Activated CD8-positive, alpha-beta memory T cell treated with anti-CD3 and anti-CD28 coated beads for 4 hours (primary cell): ENCODE data around the gene BNIP5.

Experiments used
- DNase-seq, 2 donors: peaks; one replicate each; pipeline ENCODE4 v3.0.0-alpha.2; 2020; ENCODE audit warnings: low read depth in 2 of 2

Gene BNIP5

GRCh38 chr6:36292170-36292569, 44.5 kb downstream of the BNIP5 start:
- DNase-seq: no peak

- DNase-seq: no peak
These were observed 45.7 kb downstream of the BNIP5 start for GRCh38 chr6:36290668-36291620.

DNA sequence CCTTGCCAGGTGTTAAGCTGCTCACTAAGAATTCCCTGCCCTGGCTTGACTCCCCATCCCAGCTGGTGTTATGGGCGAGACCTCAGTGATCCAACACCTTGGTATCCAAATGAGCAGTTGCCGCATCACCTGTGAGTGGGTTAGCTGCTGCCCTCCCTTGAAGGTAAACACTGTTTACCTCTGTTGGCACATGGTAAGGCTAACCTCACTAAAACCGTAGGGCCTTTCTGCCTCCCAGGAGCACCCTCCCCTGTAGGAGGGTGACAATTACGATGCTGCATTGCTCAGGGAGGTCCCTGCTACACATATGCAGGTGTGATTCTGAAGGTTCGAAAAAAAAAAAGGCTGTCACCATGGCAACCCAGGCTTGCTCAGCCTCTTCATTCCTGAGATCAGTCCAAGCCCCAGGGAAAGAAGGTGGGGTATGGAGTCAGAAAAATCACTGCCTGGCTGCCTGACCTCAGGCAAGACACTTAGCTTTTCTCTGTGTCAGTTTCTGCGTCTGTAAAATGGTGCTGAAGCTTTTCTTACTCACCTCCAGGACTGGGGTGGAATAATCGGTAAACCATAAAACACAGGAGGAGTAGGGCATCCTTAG, 47.3 kb downstream of the BNIP5 start:
- no peak for DNase-seq

GRCh38 chr6:36286858-36287257, 49.8 kb downstream of the BNIP5 start:
- no peak for DNase-seq

- no peak for DNase-seq
These were observed 50.9 kb downstream of the BNIP5 start for GRCh38 chr6:36285797-36286196.

DNA sequence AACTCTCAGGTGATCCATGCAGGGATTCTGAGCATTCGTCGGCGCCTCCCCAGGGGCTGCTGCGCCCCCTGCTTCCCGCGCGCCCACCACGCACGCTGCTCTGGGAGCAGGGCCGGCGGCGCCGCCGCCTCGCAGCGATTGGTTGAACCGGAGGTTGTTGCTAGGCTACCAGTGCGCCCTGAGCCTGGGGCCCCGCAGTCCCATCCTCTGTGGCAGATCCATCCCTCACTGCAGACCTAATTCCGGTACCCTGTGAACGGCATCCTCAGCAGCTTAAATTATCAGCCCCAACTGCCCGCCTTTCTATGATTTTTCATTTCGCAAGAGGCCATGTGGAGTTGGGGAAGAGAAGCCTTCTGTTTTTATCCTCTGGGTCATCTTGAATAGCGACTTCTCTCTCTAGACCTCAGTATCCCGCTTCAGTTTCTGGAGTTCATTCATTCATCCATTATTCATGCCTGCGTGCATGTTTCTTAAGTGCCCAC, 51.5 kb downstream of the BNIP5 start:
- no peak for DNase-seq

DNA sequence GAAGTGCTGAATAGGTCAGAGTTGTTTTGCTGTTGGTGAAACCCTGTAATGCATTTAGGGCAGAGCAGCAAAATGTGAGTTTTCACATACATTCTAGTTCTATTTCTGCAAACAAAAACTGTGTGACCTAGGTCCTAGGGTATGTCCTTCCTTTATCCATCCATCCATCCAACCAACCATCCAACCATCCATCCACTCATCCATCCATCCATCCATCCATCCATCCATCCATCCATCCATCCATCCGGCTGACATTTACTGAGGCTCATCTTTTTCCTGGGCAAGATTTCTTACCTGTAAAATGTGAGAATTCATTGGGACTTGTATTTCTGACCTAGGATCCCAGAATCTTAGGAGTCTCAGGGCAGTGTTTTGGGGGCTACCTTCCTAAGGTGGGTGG, 52.3 kb downstream of the BNIP5 start:
- no peak for DNase-seq

DNA sequence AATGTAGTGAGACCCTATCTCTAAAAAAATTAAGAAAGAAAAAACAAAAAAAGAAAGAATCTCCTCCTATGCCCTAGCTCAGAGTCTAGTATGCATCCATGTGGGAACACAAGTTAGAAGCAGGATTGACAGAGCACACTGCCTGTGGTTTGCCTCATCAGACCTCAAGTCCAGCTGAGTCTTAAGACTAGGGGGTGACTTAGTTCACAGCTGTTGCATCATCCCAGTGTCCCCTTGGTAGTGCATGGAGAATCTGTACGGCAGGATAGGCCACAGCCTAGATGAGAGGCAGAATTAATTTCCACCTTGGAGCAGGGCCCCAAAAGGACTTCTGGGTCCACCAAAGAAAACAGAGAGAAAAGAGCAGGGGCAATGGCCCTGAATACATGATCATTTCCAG, 53.1 kb downstream of the BNIP5 start:
- DNase-seq: no peak

- no peak for DNase-seq
These were observed 55.7 kb downstream of the BNIP5 start for GRCh38 chr6:36280983-36281382.

DNA sequence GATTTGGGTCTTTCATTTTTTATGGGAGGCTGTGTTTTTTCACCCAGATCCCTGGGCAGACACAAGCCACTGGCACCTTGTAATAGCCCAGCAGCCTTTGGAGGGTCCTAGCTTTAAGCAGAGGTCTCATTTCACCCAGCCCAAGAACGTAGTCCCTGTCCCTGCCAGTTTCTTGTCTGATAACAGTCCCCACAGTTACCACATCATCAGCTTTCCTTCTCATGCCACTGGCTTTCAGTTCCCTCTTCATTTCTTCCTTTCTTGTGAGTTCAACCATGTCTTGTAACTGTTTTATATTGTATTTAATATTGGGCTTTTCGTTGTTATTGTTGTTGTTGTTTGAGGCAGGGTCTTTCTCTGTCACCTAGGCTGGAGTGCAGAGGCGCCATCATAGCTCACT, 56.2 kb downstream of the BNIP5 start:
- no peak for DNase-seq

- DNase-seq: no peak
These were observed 58.7 kb downstream of the BNIP5 start for GRCh38 chr6:36277946-36278470.

DNA sequence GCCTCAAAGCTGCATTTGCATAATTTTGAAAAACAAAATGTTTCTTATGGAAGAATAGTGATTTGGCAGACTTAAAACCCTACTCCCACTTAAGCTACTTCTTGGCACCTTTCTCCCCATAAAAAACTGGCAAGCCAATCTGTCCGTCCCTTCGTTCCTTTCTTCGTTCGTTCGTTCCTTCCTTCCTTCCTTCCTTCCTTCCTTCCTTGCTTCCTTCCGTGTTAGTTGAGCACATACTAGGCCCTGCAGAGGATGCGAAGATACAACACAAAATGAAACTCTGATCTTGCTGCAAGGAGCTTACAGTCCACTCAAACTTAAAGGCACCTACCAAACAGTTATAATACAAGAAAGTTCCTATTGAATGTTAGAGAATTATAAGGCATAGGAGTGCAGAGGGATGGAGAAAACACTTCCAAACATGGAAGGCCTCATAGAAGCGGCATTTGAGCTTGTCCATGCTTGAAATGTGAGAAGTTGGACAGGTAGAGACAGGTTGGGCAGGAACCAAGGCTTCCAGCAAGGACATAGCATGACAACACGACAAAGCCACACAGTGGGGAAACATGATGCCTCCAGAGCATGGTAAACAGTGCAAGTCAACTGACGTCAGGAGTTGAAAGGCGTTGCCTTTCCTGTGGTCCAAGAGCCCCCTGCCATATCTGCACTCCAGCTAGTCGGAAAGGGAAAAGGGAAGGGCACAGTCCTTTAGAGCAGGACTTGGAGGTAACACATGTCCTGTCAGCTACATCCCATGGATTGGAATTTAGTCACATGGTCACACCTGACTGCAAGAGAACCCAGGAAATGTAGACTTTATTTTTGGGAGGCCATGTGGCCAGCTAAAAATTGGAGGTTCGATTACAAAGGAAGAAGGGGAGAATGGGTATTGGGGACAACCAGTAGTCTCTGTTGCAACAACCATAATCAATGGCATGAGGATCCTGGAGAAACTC, 59.8 kb downstream of the BNIP5 start:
- no peak for DNase-seq

GRCh38 chr6:36273802-36274514, 62.7 kb downstream of the BNIP5 start:
- DNase-seq: no peak

DNA sequence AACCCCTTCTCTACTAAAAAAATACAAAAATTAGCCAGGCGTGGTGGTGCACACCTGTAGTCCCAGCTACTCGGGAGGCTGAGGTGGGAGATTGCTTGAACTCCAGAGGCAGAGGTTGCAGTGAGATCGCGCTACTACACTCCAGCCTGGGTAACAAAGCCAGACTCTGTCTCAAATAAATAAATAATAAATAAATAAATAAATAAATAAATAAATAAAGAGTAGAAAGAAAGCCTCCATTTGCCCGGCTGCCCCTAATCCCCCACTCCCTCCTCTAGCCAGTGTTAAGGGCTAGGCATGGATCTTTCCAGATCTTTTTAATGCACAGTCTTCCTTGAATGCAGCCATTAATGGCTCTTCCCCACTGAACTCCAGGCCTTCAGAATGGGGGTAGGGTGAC, 63.6 kb downstream of the BNIP5 start:
- DNase-seq: no peak

DNA sequence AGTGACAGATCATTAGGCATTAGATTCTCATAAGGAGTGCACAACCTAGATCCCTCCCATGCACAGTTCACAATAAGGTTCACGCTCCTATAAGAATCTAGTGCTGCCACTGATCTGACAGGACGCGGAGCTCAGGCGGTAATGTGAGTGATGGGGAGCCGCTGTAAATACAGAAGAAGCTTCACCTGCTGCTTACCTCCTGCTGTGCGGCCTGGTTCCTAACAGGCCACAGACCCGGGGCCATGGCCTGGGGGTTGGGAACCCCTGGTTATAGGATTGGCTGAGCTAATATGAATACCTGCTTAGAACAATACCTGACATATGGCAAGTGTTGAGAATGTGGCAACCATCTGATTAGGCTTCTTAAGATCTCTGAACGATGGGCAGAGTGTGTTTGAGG, 64.5 kb downstream of the BNIP5 start:
- DNase-seq: no peak

- no peak for DNase-seq
These were observed 66.6 kb downstream of the BNIP5 start, which contains the start of gene PNPLA1 for GRCh38 chr6:36269834-36270705. TSS of gene PNPLA1 (plus strand) at chr6:36270060. CDS start at chr6:36270460, 400 bp downstream.

DNA sequence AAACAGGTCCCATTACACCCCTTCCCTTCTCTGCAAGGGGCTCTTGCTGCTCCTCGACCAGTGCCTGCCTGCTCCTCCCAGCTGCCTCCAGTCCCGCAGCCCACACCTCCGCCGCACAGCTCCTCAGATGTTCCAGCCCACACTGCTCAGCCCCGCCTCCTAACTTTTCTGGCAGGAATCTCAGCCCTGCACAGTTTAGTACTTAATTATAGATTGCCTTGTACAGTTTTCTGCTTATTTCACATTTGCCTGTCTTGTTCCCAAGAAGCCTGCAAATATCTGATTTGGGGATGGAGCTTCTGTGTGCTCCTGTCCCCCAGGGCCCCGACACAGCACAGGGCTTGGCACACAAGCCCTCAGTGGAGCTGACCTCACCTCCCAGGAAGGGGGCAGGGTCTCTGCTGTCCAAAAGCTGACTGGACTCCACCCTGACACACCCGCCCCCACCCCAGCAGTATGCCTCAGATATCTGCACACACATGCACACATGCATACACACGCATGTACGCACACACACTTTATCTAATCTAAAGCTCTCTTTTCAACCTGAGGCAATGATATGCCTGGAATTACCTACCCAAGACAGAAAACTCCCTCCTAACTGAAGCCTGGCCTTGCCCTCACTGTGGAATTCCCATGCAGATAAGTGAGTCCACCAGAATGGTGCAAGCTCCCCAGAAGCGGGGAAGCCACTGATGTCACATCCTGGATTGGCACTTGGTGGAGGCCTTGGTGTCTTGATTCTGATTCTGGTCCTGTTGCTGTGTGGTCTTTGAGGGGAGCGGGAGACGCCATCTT, 68.0 kb downstream of the BNIP5 start:
- DNase-seq: no peak

DNA sequence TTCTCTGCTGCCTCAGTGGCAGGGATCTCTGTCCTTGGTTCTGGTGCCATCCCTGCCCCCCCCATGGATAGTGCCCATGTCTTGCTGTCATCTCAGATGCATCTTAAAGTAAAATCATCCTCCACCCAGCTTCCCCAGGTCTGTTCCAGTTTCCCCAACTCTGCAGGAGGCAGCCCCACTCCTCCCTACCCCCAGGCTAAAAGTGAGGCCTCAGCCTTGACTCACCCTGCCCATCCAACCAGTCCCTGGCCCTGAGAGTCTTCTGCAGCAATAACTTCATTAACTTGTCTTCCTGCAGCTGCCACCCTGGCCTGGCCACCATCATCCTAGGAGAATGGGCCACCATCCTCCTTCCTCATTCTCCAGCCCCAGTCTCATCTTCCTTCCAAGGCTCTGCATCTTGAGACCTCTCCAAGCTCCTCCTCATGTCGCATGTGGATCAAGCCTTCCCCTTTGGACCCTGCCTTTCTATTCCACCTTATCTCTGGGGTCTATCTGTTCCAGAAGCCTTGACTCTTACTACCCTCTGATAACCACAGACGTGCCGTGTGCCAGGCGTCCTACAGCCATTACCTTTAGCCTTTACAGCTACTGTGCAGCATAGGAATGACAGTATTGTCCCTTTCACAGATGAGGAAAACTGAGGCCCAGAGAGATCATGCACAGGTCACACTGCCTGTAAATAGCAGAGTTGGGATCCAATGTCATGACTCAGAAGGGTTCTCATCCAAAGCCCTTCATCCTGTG, 68.8 kb downstream of the BNIP5 start:
- no peak for DNase-seq
